MG63 (cell line): Measurements from ENCODE around the gene RPSA. TPM values are rescaled to one million over a fixed set of nuclear protein-coding genes. Genes with fewer than 3 reads are reported as not detected.

Source experiments
- total RNA-seq: library from RNA; depleted of rRNA; stranded (reverse); fragments of >200 nt; shearing (Covaris generic); gene quantifications from 2 replicates; pipeline ENCODE4 v1.2.3, GENCODE V29; 2014; ENCODE audit warnings: low replicate concordance; rRNA removed

Gene RPSA
- total RNA-seq, 1 experiment from 2014 or later: 2,233 TPM

Other genes starting within 250 kb of the RPSA start
- not detected in 2 replicates for gene XIRP1, start 214.1 kb upstream of the RPSA start, total RNA-seq
- not detected in 2 replicates for gene CX3CR1, start 126.7 kb upstream of the RPSA start, total RNA-seq
- gene CCR8, start 77.0 kb upstream of the RPSA start, total RNA-seq: not detected in 2 replicates
- 18.2 and 28.8 TPM in 2 replicates for gene SLC25A38, start 23.4 kb upstream of the RPSA start, total RNA-seq
- not detected in 2 replicates for gene MOBP, start 61.0 kb downstream of the RPSA start, total RNA-seq